ENCODE measurements around the gene FADS2. TPM values are rescaled to one million over a fixed set of nuclear protein-coding genes. Genes with fewer than 3 reads are reported as not detected.

FADS2 gene
- polyA plus RNA-seq, 1 experiment: 327 TPM

DNA sequence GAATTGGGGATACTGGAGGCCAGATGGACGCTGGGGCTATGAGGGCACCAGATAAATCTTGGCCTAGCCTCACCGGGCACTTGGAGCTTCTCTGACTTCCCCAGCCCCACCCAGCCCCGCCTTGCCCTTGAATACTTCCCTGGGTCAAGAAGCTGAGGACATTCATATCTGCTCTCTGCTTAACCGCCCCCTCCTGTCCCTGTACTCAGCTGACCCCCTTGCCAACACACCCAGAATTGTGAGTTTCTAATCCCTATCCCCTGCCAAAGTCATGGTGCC, 41.3 kb downstream of the FADS2 start:
- CTCF ChIA-PET: interaction anchor here (2.9 to 6.7 kb wide), 4 partner anchors 21 to 239 kb away, joined by 10 to 69 read pairs (median 43); no protein-coding TSS in a partner anchor
- Histone ChIP-seq H3K36me3 (ENCODE audit: control insufficient read depth, insufficient read depth, low read length) (peaks cover 19% of the 10 kb centered on the region), H3K4me3 (ENCODE audit: low read depth, low read length) (no peak overlapping the region), H3K27me3 (ENCODE audit: control insufficient read depth, insufficient read depth, low read length) (no peaks in the 10 kb centered on the region)
- DNase-seq (ENCODE audit: low read depth): no peak
- TF ChIP-seq, protein P1, sequence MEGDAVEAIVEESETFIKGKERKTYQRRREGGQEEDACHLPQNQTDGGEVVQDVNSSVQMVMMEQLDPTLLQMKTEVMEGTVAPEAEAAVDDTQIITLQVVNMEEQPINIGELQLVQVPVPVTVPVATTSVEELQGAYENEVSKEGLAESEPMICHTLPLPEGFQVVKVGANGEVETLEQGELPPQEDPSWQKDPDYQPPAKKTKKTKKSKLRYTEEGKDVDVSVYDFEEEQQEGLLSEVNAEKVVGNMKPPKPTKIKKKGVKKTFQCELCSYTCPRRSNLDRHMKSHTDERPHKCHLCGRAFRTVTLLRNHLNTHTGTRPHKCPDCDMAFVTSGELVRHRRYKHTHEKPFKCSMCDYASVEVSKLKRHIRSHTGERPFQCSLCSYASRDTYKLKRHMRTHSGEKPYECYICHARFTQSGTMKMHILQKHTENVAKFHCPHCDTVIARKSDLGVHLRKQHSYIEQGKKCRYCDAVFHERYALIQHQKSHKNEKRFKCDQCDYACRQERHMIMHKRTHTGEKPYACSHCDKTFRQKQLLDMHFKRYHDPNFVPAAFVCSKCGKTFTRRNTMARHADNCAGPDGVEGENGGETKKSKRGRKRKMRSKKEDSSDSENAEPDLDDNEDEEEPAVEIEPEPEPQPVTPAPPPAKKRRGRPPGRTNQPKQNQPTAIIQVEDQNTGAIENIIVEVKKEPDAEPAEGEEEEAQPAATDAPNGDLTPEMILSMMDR (IDR thresholded peaks at IDR 0.05; ENCODE audit: insufficient read depth, low read depth, low read length): no peak
- POLR2A ChIA-PET: no interaction called here

DNA sequence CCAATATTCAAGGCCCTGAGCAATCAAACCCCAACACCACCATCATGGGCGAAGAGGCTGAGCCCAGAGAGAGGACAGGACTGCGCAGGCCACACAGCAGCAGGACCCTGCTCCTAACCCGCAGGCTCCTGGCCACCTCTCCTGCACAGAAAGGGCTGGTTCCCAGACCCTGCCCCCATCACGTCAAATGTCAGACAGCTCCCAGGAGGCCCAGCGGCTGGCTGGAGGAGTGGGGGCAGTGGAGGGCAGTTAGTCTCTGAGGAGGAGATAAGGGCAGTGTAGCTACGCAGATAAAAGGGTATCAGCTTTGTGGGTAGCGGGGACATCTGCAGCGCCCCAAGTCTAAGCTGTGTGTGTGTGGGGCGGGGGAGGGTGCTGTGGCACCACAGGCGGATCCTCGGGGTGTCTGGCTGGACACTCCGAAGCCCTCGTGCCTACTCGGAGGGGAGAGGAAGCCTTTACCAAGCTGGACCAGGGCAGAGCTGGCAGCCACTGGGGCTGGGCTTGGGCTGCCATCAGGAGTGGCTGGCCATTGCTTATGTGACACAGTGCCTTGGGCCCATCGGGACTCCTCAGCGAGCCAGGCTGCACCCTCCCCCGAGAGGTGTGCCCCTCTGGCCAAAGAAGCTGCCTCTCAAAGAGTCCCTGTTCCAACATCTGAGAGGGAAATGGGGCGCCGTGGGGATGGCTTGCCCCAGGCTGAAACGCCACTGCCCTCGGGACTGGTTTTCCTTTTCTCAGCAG, 41.8 kb downstream of the FADS2 start:
- ChIA-PET CTCF (interaction anchor here (0.7 to 6.7 kb wide), 27 partner anchors 11 to 253 kb away, joined by 3 to 69 read pairs (median 6); partner anchors contain the start of genes FADS1, FEN1, INCENP and TMEM258), POLR2A (no interaction called here)
- no peak for DNase-seq (ENCODE audit: low read depth)

DNA sequence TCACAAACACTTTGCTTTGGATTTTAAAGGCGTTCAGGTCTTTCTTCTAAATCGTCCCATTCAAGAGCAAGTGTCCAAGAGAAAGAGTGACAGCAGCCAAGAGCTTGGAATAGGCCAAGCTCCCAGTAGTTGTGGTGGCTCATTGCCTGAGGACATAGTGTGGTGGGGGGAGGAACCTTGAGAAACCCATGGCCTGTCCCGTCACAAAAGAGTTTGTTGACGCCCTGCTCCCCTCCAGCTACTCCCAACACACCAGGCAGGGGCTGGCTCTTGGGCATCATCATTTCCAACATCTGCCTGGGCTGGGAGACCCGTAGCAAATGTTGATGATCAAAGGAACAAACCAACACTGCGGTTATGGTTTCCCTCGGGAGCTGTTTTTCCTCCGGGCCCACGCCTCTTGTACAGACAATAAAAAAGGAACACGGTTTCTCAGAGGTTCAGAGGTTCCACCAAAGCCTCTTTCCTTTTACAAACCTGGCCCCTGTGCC, 42.5 kb downstream of the FADS2 start:
- POLR2A ChIA-PET: no interaction called here
- CTCF ChIA-PET: interaction anchor here (0.7 to 6.7 kb wide), 33 partner anchors 9 to 287 kb away, joined by 3 to 69 read pairs (median 4); partner anchors contain the start of genes FADS1, FEN1, INCENP and TMEM258
- no peaks in the 10 kb centered on the region for H3K27me3 ChIP-seq (ENCODE audit: control insufficient read depth, insufficient read depth, low read length)
- DNase-seq (ENCODE audit: low read depth): no peak
- H3K36me3 ChIP-seq (ENCODE audit: control insufficient read depth, insufficient read depth, low read length): peaks cover 12% of the 10 kb centered on the region
- TF ChIP-seq, protein P1 (IDR thresholded peaks at IDR 0.05; ENCODE audit: insufficient read depth, low read depth, low read length): no peak
- H3K4me3 ChIP-seq (ENCODE audit: low read depth, low read length): no peak overlapping the region

More for the DNA sequence above, 41.8 kb downstream of the FADS2 start:
- TF ChIP-seq, protein P1 (IDR thresholded peaks at IDR 0.05; ENCODE audit: insufficient read depth, low read depth, low read length): no peak
- Histone ChIP-seq H3K27me3 (ENCODE audit: control insufficient read depth, insufficient read depth, low read length) (no peaks in the 10 kb centered on the region), H3K36me3 (ENCODE audit: control insufficient read depth, insufficient read depth, low read length) (peaks cover 16% of the 10 kb centered on the region), H3K4me3 (ENCODE audit: low read depth, low read length) (no peak overlapping the region)

DNA sequence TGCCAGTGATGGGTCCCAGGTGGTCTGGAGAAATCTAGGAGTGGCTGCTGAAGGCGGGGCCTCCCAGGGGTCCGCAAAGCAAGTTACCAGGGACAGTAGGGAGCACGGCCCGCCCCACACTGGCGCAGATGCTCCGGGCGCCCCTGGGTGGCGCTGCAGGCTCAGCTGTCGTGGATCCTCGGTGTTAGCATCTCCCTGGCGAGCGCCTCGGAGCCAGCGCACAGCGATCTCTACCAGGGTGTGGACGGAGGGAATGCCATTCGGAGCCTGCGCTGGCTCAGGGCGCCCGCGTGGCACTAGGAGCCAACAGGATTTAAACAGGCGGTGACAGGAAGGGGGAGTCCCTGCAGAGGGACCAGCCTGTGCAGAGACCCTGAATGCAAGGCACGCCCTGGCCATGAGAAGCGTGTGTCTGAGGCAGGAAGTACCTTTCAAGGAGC, 43.1 kb downstream of the FADS2 start:
- POLR2A ChIA-PET: interaction anchor here (0.6 kb wide), 1 partner anchor 57 kb away, joined by 3 read pairs; no protein-coding TSS in a partner anchor
- CTCF ChIA-PET: interaction anchor here (0.7 to 6.7 kb wide), 30 partner anchors 9 to 286 kb away, joined by 3 to 69 read pairs (median 5); partner anchors contain the start of genes FADS1, FEN1, INCENP and TMEM258

More for the DNA sequence above, 43.1 kb downstream of the FADS2 start:
- no peak for DNase-seq (ENCODE audit: low read depth)
- Histone ChIP-seq H3K36me3 (ENCODE audit: control insufficient read depth, insufficient read depth, low read length) (peaks cover 13% of the 10 kb centered on the region), H3K4me3 (ENCODE audit: low read depth, low read length) (no peak overlapping the region), H3K27me3 (ENCODE audit: control insufficient read depth, insufficient read depth, low read length) (no peaks in the 10 kb centered on the region)
- TF ChIP-seq, protein P1 (IDR thresholded peaks at IDR 0.05; ENCODE audit: insufficient read depth, low read depth, low read length): peak; percentile 97
